NCI-H2196 treated with DMSO at 0.1 percent for 48 hours (cell line): ENCODE data around the gene C6orf163.

Source experiments
- DNase-seq: peaks from one replicate; lab custom pipeline; 2025; ENCODE audit not compliant: unreplicated experiment; lab: John Stamatoyannopoulos, UW

The C6orf163 gene

DNA sequence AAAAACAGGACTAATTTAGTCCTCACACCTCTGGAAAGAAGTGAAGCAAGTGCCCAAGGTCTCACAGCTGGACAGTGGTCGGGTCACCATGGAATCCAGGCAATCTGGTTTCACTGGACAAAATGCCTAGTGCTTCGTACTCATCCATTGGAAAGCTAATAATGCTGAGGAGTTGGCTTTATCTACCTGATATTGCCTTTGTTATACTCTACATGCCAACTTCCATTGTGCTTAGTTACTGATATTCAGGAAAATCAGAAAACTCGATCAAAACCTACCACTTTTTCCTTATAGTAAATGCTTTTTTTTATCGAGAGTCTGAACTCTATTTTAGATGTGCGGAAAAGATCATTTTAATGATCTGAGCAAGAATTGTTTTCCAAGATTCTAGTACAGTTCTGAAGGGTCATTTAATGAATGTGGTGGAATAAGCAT lies 64.1 kb downstream of the C6orf163 start:
- DNase-seq: no peak
